MM.1S (cell line): ENCODE data around the gene SYNGR1.
"Not testable (repeated sequence)": the region's sequence is repeated elsewhere in the genome, so short reads cannot be mapped to it uniquely, and the experiment has no call there.

Experiments
- DNase-seq: peaks from one replicate; pipeline ENCODE4 v3.0.0-alpha.2; 2015
- H2AFZ ChIP-seq: fragments of 300-600 bp; sonication (generic); 2 replicates; pipeline ENCODE4 v1.6.0; 2016; ENCODE audit warnings: antibody characterized with exemption, low read length
- H3F3A ChIP-seq: fragments of 300-600 bp; sonication (generic); 2 replicates; pipeline ENCODE4 v1.6.1; 2016; ENCODE audit warnings: mild to moderate bottlenecking, antibody characterized with exemption, low read length, moderate library complexity, mixed read lengths; ENCODE audit not compliant: insufficient read depth
- H3K27ac ChIP-seq: fragments of 300-600 bp; sonication (generic); 2 replicates; pipeline ENCODE4 v1.5.1; 2016; ENCODE audit warnings: mild to moderate bottlenecking, low read length
- H3K27me3 ChIP-seq: fragments of 300-600 bp; sonication (generic); replicated peaks from 2 replicates; pipeline ENCODE4 v1.6.0; 2016; ENCODE audit warnings: low read length; ENCODE audit not compliant: insufficient read depth
- H3K36me3 ChIP-seq: fragments of 300-600 bp; sonication (generic); replicated peaks from 2 replicates; pipeline ENCODE4 v1.6.1; 2016; ENCODE audit warnings: mild to moderate bottlenecking, low read length, mixed read lengths; ENCODE audit not compliant: insufficient read depth
- H3K4me1 ChIP-seq: fragments of 300-600 bp; sonication (generic); 2 replicates; pipeline ENCODE4 v1.6.1; 2016; ENCODE audit warnings: low read length, mixed read lengths
- H3K4me2 ChIP-seq: fragments of 300-600 bp; sonication (generic); 2 replicates; pipeline ENCODE4 v1.6.0; 2016; ENCODE audit warnings: low read depth, low read length
- H3K4me3 ChIP-seq: fragments of 300-600 bp; sonication (generic); 2 replicates; pipeline ENCODE4 v1.5.1; 2016; ENCODE audit warnings: low read length, mixed read lengths
- H3K79me2 ChIP-seq: fragments of 300-600 bp; sonication (generic); 2 replicates; pipeline ENCODE4 v1.6.1; 2016; ENCODE audit warnings: mixed run types, low read length, mixed read lengths
- H3K9ac ChIP-seq: fragments of 300-600 bp; sonication (generic); 2 replicates; pipeline ENCODE4 v1.6.1; 2016; ENCODE audit warnings: low read length, mixed read lengths
- H3K9me2 ChIP-seq: fragments of 300-600 bp; sonication (generic); replicated peaks from 2 replicates; pipeline ENCODE4 v1.6.1; 2016; ENCODE audit warnings: mild to moderate bottlenecking, low read length, mixed read lengths; ENCODE audit not compliant: insufficient read depth
- H3K9me3 ChIP-seq: fragments of 300-600 bp; sonication (generic); replicated peaks from 2 replicates; pipeline ENCODE4 v1.6.1; 2016; ENCODE audit warnings: mild to moderate bottlenecking, low read length, mixed read lengths; ENCODE audit not compliant: insufficient read depth
- H4K20me1 ChIP-seq: fragments of 300-600 bp; sonication (generic); 2 replicates; pipeline ENCODE4 v1.6.1; 2016; ENCODE audit warnings: mild to moderate bottlenecking, low read length, moderate library complexity, mixed read lengths; ENCODE audit not compliant: insufficient read depth
- CTCF ChIP-seq: fragments of 300-600 bp; sonication (generic); IDR thresholded peaks from 2 replicates; pipeline ENCODE4 v1.5.1; 2016; ENCODE audit warnings: antibody characterized with exemption, low read length, mixed read lengths
- EZH2 ChIP-seq: fragments of 300-600 bp; sonication (generic); optimal IDR thresholded peaks from 2 replicates; pipeline ENCODE3; 2017; ENCODE audit warnings: low read depth, mild to moderate bottlenecking, antibody characterized with exemption, low read length, mixed read lengths
- EZH2phosphoT487 ChIP-seq: fragments of 300-600 bp; sonication (generic); IDR thresholded peaks from 2 replicates; pipeline ENCODE4 v1.6.1; 2018; ENCODE audit warnings: antibody characterized with exemption, low read length

Gene SYNGR1

DNA sequence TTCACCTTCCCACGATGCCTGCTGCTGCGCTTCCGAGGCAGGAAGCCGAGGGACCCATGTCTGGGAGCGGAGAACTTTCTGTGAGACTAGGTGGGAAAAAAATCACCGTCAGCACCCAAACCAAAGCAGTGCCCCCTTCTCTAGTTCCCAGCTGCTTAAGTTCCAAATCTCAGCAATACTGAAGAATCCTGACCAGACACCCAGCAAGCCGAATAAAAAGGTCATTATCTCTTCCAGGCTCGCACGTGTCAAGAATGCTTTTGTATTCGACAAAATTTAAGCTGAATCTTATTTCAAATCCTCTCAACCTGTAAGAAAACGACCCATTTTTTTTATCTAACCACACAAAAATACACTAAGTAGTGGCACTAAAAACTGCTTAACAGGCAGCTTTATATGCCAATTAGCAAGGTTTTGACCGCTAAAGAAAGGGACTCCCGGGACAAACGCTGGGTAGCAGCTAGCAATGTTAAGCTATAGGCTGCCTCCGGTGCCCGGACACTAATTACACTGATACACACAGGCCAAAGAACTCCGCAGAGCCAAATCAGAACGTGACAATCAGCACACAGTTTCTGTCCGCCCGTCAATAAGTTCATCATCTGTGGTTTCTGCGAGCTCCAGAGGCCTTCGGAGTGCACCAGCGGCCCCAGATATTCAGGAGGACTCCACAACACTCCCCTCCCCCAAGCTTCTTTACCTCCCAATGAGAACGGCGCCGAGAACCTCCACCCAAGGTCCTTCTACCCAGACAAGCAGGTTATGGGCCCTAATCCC is 31.1 kb upstream of the SYNGR1 start:
- Histone ChIP-seq H3K36me3 (peaks cover 33% of the 10 kb centered on the region), H2AFZ (no peak overlapping the region), H3K4me3 (peak overlapping the region; percentile 90), H3K27ac (peak overlapping the region; percentile 99), H3K9ac (peak overlapping the region; percentile 96), H3F3A (peaks cover 65% of the 10 kb centered on the region), H3K4me2 (peak overlapping the region; percentile 77), H3K4me1 (peaks cover 14% of the 10 kb centered on the region), H3K79me2 (peaks cover 57% of the 10 kb centered on the region), H3K9me2 (no peaks in the 10 kb centered on the region), H4K20me1 (peaks cover 45% of the 10 kb centered on the region), H3K9me3 (no peaks in the 10 kb centered on the region), H3K27me3 (no peaks in the 10 kb centered on the region)
- peak; percentile 51 for DNase-seq
- no peak for TF ChIP-seq EZH2phosphoT487
- TF ChIP-seq CTCF = no peak
- TF ChIP-seq EZH2 = no peak

DNA sequence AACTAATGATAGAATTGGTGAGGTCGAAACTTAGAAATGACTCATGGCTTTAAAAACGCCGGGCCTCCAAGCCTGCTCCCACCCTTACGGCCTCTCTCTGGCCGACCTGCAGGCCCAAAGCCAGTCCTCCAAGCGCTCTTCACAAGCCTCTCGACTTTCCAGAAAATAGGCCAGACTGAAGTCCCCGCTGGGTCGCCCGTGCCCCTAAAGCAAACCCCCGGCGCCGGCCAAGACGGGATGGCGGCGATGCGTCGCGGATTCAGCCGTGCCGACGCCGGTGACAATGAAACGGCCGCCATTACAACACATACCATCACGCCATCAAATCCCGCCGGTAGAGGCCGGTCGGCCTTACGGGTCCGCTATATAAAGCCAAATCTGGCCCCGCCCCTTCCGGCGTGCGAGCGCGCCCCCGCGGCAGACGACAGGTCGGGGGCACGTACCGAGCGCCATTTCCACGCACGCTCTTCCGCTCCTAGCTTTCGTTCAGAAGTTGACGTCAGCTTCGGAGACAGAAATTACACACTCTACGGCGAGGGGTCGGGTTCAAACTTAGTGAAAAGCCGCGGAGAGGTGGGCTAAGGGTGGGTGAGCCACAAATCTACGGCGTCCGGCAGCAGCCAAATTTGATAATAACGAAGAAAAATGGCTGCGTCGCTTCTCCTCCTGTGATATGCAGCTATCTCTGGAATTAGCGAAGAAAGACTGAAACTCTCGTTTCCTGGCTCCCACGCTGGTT is 30.3 kb upstream of the SYNGR1 start, which contains the start of gene RPL3:
RPL3 (minus strand) TSS at position 340 of the 739 bp plus-strand sequence; CDS start at position 314, 26 bp downstream.
- Histone ChIP-seq H3K4me2 (peak within 1 kb of the TSS; percentile 97), H3K4me1 (peaks cover 14% of the 10 kb centered on the region), H3K27me3 (no peaks in the 10 kb centered on the region), H4K20me1 (peaks cover 38% of the 10 kb centered on the region), H2AFZ (peak within 1 kb of the TSS; percentile 90), H3K9me3 (no peaks in the 10 kb centered on the region), H3K9me2 (no peaks in the 10 kb centered on the region), H3F3A (peaks cover 58% of the 10 kb centered on the region), H3K4me3 (peak within 1 kb of the TSS; percentile 93), H3K9ac (peak within 1 kb of the TSS; percentile 98), H3K36me3 (peaks cover 25% of the 10 kb centered on the region), H3K27ac (peak within 1 kb of the TSS; percentile 99), H3K79me2 (peaks cover 49% of the 10 kb centered on the region)
- peak; percentile 98 for DNase-seq
- peak; percentile 5; the same call in 1 of the 2 replicates for TF ChIP-seq CTCF
- no peak for TF ChIP-seq EZH2phosphoT487

GRCh38 chr22:39320616-39321029 is 29.2 kb upstream of the SYNGR1 start:
- Histone ChIP-seq H3K4me2 (peak overlapping the region; percentile 97; the same call in 1 of the 2 replicates), H3K4me1 (peaks cover 12% of the 10 kb centered on the region), H3K4me3 (0 out of 2 replicates have a peak overlapping the region, but pooled peaks have one; percentile 93), H3F3A (peaks cover 46% of the 10 kb centered on the region), H3K36me3 (peaks cover 14% of the 10 kb centered on the region), H3K79me2 (peaks cover 38% of the 10 kb centered on the region), H4K20me1 (peaks cover 26% of the 10 kb centered on the region)
- not testable (repeated sequence) for H3K27me3 ChIP-seq, H3K27ac ChIP-seq, H2AFZ ChIP-seq, H3K9me3 ChIP-seq, H3K9ac ChIP-seq, DNase-seq, H3K9me2 ChIP-seq
